ENCODE data around the gene CA7.
A peak's percentile ranks its signal among the peaks of the same experiment; 100 is the strongest.
"Not testable (repeated sequence)": the region's sequence is repeated elsewhere in the genome, so short reads cannot be mapped to it uniquely, and the experiment has no call there.

The CA7 gene

DNA sequence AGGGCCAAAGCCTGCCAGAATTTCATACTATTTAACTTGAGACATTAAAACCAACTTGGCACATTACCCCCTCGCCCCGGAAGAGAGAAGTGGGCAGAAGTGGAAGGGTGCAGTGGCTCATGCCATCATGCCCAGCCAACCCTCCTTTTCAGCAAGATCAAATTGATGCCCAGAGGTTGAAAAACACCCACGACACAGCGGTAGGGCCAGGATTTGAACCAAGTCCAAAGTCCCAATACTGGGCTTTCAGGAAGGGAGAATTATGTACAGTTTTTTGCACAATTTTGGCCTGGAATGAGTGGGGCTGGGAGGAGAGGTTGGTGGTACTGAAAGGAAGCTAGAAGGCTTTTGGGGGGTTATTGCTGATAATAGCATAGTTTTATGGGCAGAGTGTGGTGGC lies 47.1 kb downstream of the CA7 start:
- Histone ChIP-seq H3K9me3 (ENCODE audit: insufficient read depth, low read depth, low read length) (no peaks in the 10 kb centered on the region), H3K4me3 (ENCODE audit: low read length) (no peak overlapping the region), H3K27ac (ENCODE audit: low read length) (no peak overlapping the region), H3K36me3 (ENCODE audit: insufficient read depth, low read depth, low read length) (peaks cover 28% of the 10 kb centered on the region), H3K4me1 (ENCODE audit: insufficient read depth, low read length) (no peaks in the 10 kb centered on the region), H3K9ac (ENCODE audit: low read depth, low read length) (no peak overlapping the region), H3K27me3 (ENCODE audit: insufficient read depth, low read length) (no peaks in the 10 kb centered on the region)

DNA sequence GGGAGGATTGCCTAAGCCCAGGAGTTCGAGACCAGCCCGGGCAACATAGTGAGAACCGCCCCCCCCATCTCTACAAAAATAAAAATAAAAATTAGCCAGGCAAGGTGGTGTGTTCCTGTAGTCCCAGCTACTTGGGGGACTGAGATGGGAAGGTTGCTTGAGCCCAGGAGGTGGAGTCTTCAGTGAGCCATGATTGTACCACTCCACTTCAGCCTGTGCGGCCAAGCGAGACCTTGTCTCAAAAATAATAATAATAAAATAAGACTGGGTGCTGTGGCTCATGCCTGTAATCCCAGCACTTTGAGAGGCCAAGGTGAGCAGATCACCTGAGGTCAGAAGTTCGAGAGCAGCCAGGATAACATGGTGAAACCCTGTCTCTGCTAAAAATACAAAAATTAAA lies 47.6 kb downstream of the CA7 start:
- Histone ChIP-seq H3K9me3 (ENCODE audit: insufficient read depth, low read depth, low read length) (no peaks in the 10 kb centered on the region), H3K36me3 (ENCODE audit: insufficient read depth, low read depth, low read length) (peaks cover 24% of the 10 kb centered on the region; the same call in 1 of the 2 replicates), H3K4me1 (ENCODE audit: insufficient read depth, low read length) (no peaks in the 10 kb centered on the region), H3K27ac (ENCODE audit: low read length) (no peak overlapping the region), H3K9ac (ENCODE audit: low read depth, low read length) (no peak overlapping the region), H3K27me3 (ENCODE audit: insufficient read depth, low read length) (no peaks in the 10 kb centered on the region), H3K4me3 (ENCODE audit: low read length) (no peak overlapping the region)

DNA sequence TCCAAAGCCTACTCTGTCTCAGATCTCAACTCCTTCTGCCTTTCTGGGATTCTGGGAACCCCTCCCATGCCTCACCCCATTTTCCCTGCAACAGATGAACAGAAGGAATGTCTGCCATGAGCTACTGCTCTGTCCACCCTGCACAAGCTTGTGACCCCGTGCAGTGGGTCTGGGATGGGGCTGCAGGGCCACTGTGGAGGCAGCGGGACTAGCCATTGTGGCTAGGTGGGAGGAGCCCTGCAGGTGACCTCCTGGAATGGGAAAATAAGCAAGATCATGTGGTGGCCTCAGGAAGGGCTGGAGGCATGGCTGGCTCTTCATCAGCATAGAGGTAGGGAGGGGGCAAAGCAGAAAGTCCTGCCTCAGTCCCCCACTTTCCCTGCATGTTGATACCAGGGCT lies 49.8 kb downstream of the CA7 start:
- Histone ChIP-seq H3K4me3 (ENCODE audit: low read length) (no peak overlapping the region), H3K36me3 (ENCODE audit: insufficient read depth, low read depth, low read length) (peaks cover 18% of the 10 kb centered on the region; the same call in 1 of the 2 replicates), H3K27ac (ENCODE audit: low read length) (no peak overlapping the region), H3K9ac (ENCODE audit: low read depth, low read length) (no peak overlapping the region), H3K27me3 (ENCODE audit: insufficient read depth, low read length) (no peaks in the 10 kb centered on the region), H3K4me1 (ENCODE audit: insufficient read depth, low read length) (no peaks in the 10 kb centered on the region), H3K9me3 (ENCODE audit: insufficient read depth, low read depth, low read length) (no peaks in the 10 kb centered on the region)

DNA sequence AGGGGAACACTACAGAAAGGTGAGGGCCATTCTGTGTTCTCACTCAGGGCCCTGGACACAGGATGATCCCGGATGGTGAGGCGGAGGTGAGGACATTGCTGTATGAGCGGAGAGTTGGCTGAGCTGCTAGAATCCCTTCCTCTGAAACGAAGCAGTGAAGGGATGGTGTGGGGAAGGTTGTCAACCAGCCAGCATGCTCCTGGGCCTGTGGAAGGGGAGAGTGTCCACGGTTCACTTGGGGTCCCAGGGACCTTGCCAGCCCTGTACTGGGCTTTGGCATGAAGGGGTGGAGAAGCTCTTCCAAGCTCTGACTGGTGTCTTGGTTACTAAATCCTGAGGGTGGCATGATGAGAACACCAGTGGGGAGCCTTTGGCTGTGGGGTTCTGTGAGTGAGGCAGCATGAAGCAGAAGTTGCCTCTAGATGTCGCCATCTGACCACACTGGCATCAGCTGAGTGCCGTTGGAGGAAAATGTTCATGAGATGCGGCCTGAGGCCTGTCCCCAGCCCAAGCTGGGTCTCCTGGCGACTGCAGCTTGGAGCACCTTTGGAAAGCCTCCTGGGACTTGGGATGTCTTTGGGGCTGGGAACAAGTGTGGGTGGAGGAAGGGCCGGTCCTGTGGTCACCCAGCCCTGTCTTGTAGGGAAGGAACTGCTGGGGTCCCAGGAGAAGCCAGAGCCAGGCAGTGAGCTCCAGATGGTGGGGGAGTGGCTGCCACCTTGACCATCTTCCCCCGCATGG lies 50.9 kb downstream of the CA7 start:
- Histone ChIP-seq H3K4me3 (ENCODE audit: low read length) (no peak overlapping the region), H3K36me3 (ENCODE audit: insufficient read depth, low read depth, low read length) (peaks cover 13% of the 10 kb centered on the region; the same call in 1 of the 2 replicates), H3K9ac (ENCODE audit: low read depth, low read length) (no peak overlapping the region), H3K4me1 (ENCODE audit: insufficient read depth, low read length) (peaks cover under 1% of the 10 kb centered on the region; the same call in 1 of the 2 replicates), H3K27ac (ENCODE audit: low read length) (no peak overlapping the region), H3K9me3 (ENCODE audit: insufficient read depth, low read depth, low read length) (no peaks in the 10 kb centered on the region), H3K27me3 (ENCODE audit: insufficient read depth, low read length) (no peaks in the 10 kb centered on the region)

DNA sequence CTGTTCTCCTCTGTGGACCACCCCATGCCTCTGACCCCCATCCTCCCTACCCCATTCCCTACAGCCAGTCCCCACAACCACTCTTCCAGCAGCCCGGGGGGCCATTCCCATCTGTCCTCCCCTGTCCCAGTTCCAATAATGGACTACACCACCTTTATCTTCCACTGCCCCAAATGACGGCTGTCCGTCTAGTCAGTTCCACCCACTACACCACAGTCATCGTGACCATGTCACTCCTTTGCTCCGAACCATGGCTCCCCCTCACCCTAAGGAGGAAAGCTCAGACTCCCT lies 51.4 kb downstream of the CA7 start:
- Histone ChIP-seq H3K9ac (ENCODE audit: low read depth, low read length) (no peak overlapping the region), H3K36me3 (ENCODE audit: insufficient read depth, low read depth, low read length) (peaks cover 8% of the 10 kb centered on the region; the same call in 1 of the 2 replicates), H3K9me3 (ENCODE audit: insufficient read depth, low read depth, low read length) (no peaks in the 10 kb centered on the region), H3K27ac (ENCODE audit: low read length) (no peak overlapping the region), H3K4me1 (ENCODE audit: insufficient read depth, low read length) (peaks cover 4% of the 10 kb centered on the region; the same call in 1 of the 2 replicates), H3K4me3 (ENCODE audit: low read length) (no peak overlapping the region), H3K27me3 (ENCODE audit: insufficient read depth, low read length) (no peaks in the 10 kb centered on the region)

DNA sequence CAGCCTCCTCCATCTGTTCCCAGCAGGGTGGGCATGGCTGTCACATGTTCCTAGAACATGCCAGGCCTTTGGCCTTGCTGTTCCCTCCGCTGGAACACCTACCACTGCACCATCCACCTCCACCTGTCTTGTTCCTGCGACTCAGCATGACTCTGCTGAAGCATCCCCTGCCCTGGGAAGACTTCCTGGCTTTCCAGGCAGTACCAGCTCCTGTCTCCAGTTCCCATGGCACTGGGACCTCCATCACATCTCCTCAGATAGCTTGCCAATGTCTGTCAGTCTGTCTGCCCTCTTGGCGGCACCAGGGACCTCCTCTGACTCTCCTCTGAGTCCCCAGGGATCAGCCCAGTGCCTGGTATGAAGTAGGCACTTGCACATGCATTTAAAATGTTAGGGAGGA lies 51.8 kb downstream of the CA7 start:
- Histone ChIP-seq H3K9me3 (ENCODE audit: insufficient read depth, low read depth, low read length) (no peaks in the 10 kb centered on the region), H3K36me3 (ENCODE audit: insufficient read depth, low read depth, low read length) (peaks cover 5% of the 10 kb centered on the region; the same call in 1 of the 2 replicates), H3K4me1 (ENCODE audit: insufficient read depth, low read length) (peaks cover 4% of the 10 kb centered on the region; the same call in 1 of the 2 replicates), H3K27ac (ENCODE audit: low read length) (no peak overlapping the region), H3K9ac (ENCODE audit: low read depth, low read length) (no peak overlapping the region), H3K27me3 (ENCODE audit: insufficient read depth, low read length) (no peaks in the 10 kb centered on the region), H3K4me3 (ENCODE audit: low read length) (no peak overlapping the region)

DNA sequence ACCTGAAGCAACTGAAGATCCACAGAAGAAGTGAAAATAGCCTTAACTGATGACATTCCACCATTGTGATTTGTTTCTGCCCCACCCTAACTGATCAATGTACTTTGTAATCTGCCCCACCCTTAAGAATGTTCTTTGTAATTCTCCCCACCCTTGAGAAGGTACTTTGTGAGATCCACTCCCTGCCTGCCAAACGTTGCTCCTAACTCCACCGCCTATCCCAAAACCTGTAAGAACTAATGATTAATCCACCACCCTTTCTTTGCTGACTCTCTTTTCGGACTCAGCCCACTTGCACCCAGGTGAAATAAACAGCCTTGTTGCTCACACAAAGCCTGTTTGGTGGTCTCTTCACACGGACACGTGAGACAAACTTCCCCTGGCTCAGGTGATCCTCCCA lies 52.5 kb downstream of the CA7 start:
- H3K4me1 ChIP-seq (ENCODE audit: insufficient read depth, low read length); H3K9ac ChIP-seq (ENCODE audit: low read depth, low read length); H3K27ac ChIP-seq (ENCODE audit: low read length); H3K36me3 ChIP-seq (ENCODE audit: insufficient read depth, low read depth, low read length); H3K27me3 ChIP-seq (ENCODE audit: insufficient read depth, low read length); H3K4me3 ChIP-seq (ENCODE audit: low read length); H3K9me3 ChIP-seq (ENCODE audit: insufficient read depth, low read depth, low read length): not testable (repeated sequence)

DNA sequence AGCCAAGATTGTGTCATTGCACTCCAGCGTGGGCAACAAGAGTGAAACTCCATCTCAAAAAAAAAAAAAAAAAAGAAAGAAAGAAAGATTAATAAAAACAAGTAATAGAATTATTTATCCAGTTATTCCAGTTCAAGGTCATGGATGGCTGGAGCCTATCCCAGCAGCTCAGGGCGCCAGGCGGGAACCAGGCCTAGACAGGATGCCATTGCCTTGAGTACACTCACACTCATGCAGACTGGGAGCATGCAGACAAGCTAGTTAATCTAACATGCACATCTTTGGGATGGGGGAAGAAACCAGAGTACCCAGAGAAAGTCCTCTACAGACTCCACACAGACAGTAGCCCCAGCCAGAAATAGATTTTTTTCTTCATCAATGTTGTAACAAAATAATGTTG lies 54.0 kb downstream of the CA7 start:
- no peaks in the 10 kb centered on the region for H3K9me3 ChIP-seq (ENCODE audit: insufficient read depth, low read depth, low read length)
- H3K27ac ChIP-seq (ENCODE audit: low read length), result no peak overlapping the region
- H3K4me3 ChIP-seq (ENCODE audit: low read length), result no peak overlapping the region
- peaks cover 4% of the 10 kb centered on the region; the same call in 1 of the 2 replicates for H3K4me1 ChIP-seq (ENCODE audit: insufficient read depth, low read length)
- no peaks in the 10 kb centered on the region for H3K36me3 ChIP-seq (ENCODE audit: insufficient read depth, low read depth, low read length)
- H3K27me3 ChIP-seq (ENCODE audit: insufficient read depth, low read length), result no peaks in the 10 kb centered on the region
- H3K9ac ChIP-seq (ENCODE audit: low read depth, low read length), result no peak overlapping the region

DNA sequence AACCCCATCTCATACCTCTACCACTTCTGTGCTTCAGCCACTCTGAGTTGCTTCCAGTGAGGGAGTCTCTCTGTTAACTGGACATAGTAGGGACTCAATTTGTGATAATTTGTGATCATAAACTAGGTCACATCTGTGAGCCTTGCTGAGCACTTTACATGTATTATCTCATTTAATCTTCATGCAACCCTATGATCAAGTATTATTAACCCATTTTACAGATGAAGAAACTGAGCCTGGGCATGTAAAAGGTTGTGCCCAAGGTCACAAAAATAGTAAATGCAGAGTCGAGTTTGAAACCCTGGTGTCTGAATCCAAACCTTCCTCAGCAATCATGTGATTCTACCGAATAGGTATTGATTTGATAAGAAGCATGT lies 54.7 kb downstream of the CA7 start:
- Histone ChIP-seq H3K27me3 (ENCODE audit: insufficient read depth, low read length) (no peaks in the 10 kb centered on the region), H3K4me3 (ENCODE audit: low read length) (no peak overlapping the region), H3K4me1 (ENCODE audit: insufficient read depth, low read length) (peaks cover 4% of the 10 kb centered on the region; the same call in 1 of the 2 replicates), H3K36me3 (ENCODE audit: insufficient read depth, low read depth, low read length) (no peaks in the 10 kb centered on the region), H3K27ac (ENCODE audit: low read length) (no peak overlapping the region), H3K9ac (ENCODE audit: low read depth, low read length) (no peak overlapping the region), H3K9me3 (ENCODE audit: insufficient read depth, low read depth, low read length) (no peaks in the 10 kb centered on the region)

DNA sequence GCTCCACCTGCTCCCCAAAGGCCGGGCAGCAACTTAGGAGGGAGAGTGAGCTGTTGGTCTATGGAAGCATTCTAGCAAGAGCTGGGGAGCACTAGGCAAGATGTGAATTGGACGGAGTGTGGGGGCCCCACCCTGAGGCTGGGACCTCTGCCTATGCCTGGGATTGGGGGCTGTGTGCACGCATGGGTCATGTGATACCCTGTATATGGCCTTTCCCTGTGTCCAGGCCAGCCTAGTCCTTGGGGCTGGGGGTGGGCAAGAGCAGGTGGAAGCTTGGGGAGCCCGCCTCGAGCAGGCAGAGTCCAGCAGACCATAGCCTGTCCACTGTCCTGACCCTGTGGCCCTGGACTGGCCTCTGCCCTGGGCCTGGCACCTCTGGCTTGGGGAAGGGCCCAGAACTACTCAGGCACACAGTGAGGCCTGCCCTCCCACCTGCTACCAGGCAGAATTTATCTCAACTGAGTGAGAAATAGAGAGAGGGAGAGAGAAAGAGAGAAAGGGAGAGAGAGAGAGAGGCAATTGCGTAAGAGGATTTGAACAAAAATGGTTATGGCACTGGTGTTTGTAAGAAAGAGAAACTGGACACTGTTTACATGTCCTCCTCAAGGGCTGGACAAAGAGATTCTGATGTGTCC lies 55.2 kb downstream of the CA7 start:
- Histone ChIP-seq H3K36me3 (ENCODE audit: insufficient read depth, low read depth, low read length) (no peaks in the 10 kb centered on the region), H3K4me3 (ENCODE audit: low read length) (no peak overlapping the region), H3K4me1 (ENCODE audit: insufficient read depth, low read length) (peaks cover 4% of the 10 kb centered on the region; the same call in 1 of the 2 replicates), H3K27ac (ENCODE audit: low read length) (no peak overlapping the region), H3K9ac (ENCODE audit: low read depth, low read length) (no peak overlapping the region), H3K9me3 (ENCODE audit: insufficient read depth, low read depth, low read length) (no peaks in the 10 kb centered on the region), H3K27me3 (ENCODE audit: insufficient read depth, low read length) (no peaks in the 10 kb centered on the region)

DNA sequence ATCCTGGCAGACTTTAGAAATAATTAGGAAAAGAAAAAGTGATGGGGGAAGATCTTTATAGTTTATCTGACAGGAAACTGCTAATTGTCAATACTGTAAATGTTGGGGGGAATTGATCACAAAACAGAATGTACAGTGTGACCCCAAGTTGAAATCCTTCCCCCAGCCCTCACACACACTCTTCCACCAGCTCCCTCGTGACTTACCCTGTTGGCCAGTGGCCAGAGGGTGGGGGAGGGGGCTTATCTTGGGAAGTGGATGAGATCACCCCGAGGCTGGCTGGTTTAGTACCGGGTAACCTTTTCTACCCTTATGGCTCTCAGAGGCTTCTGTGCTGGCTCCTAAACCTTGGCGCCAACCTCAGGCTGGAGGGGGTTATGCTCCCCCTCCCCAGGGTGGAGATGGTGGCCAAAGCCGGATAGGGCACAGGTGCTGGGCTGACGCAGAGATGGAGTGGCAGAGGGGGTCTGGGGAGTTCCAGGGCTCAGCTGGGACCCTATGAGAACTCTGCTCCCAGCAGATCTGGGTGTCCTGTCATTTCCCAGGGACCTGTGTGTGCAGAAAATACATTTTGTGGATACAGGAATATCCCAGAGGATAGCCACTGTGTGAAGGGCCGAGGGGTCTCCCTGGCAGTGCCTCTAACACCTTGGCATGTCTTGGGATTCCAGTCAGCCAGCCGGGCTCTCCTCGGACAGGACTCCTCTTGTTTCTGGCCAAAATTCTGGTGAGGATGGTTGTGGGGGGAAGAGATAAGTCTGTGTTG lies 55.9 kb downstream of the CA7 start:
- Histone ChIP-seq H3K9me3 (ENCODE audit: insufficient read depth, low read depth, low read length) (no peaks in the 10 kb centered on the region), H3K27ac (ENCODE audit: low read length) (no peak overlapping the region), H3K36me3 (ENCODE audit: insufficient read depth, low read depth, low read length) (no peaks in the 10 kb centered on the region), H3K27me3 (ENCODE audit: insufficient read depth, low read length) (no peaks in the 10 kb centered on the region), H3K4me3 (ENCODE audit: low read length) (no peak overlapping the region), H3K9ac (ENCODE audit: low read depth, low read length) (peak overlapping the region; percentile 30; the same call in 1 of the 2 replicates), H3K4me1 (ENCODE audit: insufficient read depth, low read length) (peaks cover 4% of the 10 kb centered on the region; the same call in 1 of the 2 replicates)

Data from iPS-20b (cell line).